Right lobe of liver (tissue), 4 donors: ENCODE data around the gene PPP1R36.

Experiments
- POLR2A ChIP-seq: fragments of 450-650 bp; IDR thresholded peaks from one replicate; pipeline ENCODE4 v1.6.1; 2017; ENCODE audit warnings: antibody characterized with exemption, mild to moderate bottlenecking
- TF ChIP-seq, protein P1 (sequence below), 4 donors: fragments of 200-600 bp in 3 of 4; fragments of 450-650 bp in 1 of 4; IDR thresholded peaks; one replicate each; pipeline versions ENCODE4 v1.5.1 to v1.8.0; 2016 to 2022; ENCODE audit warnings: antibody characterized with exemption in 4 of 4, mild to moderate bottlenecking in 2 of 4
- donor health status: DM: no; HTN: no; CAD: no.
- donor health status: DM: no; HTN: no; CAD: no.
- donor health status: DM: no; HTN: yes; CAD: no.

DNA sequence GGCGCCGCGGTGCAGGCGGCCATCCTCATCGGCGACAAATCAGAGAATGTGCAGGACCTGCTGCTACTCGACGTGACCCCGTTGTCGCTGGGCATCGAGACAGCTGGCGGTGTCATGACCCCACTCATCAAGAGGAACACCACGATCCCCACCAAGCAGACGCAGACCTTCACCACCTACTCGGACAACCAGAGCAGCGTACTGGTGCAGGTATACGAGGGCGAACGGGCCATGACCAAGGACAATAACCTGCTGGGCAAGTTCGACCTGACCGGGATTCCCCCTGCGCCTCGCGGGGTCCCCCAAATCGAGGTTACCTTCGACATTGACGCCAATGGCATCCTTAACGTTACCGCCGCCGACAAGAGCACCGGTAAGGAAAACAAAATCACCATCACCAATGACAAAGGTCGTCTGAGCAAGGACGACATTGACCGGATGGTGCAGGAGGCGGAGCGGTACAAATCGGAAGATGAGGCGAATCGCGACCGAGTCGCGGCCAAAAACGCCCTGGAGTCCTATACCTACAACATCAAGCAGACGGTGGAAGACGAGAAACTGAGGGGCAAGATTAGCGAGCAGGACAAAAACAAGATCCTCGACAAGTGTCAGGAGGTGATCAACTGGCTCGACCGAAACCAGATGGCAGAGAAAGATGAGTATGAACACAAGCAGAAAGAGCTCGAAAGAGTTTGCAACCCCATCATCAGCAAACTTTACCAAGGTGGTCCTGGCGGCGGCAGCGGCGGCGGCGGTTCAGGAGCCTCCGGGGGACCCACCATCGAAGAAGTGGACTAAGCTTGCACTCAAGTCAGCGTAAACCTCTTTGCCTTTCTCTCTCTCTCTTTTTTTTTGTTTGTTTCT lies 7.6 kb upstream of the PPP1R36 start:
- TF ChIP-seq, protein P1, sequence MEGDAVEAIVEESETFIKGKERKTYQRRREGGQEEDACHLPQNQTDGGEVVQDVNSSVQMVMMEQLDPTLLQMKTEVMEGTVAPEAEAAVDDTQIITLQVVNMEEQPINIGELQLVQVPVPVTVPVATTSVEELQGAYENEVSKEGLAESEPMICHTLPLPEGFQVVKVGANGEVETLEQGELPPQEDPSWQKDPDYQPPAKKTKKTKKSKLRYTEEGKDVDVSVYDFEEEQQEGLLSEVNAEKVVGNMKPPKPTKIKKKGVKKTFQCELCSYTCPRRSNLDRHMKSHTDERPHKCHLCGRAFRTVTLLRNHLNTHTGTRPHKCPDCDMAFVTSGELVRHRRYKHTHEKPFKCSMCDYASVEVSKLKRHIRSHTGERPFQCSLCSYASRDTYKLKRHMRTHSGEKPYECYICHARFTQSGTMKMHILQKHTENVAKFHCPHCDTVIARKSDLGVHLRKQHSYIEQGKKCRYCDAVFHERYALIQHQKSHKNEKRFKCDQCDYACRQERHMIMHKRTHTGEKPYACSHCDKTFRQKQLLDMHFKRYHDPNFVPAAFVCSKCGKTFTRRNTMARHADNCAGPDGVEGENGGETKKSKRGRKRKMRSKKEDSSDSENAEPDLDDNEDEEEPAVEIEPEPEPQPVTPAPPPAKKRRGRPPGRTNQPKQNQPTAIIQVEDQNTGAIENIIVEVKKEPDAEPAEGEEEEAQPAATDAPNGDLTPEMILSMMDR (IDR thresholded peaks at IDR 0.05): no peak
- TF ChIP-seq POLR2A: no peak
